K562 treated with DMSO at 1 percent for 12 hours (cell line): Measurements from ENCODE around the gene CRLF1. TPM values are rescaled to one million over a fixed set of nuclear protein-coding genes. Genes with fewer than 3 reads are reported as not detected.

Experiments used
- total RNA-seq: library from RNA; unstranded; fragments of 300-600 nt; gene quantifications from 2 replicates; pipeline ENCODE4 v1.2.3, GENCODE V29; 2022; ENCODE audit not compliant: insufficient read depth

The CRLF1 gene, protein sequence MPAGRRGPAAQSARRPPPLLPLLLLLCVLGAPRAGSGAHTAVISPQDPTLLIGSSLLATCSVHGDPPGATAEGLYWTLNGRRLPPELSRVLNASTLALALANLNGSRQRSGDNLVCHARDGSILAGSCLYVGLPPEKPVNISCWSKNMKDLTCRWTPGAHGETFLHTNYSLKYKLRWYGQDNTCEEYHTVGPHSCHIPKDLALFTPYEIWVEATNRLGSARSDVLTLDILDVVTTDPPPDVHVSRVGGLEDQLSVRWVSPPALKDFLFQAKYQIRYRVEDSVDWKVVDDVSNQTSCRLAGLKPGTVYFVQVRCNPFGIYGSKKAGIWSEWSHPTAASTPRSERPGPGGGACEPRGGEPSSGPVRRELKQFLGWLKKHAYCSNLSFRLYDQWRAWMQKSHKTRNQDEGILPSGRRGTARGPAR
- 3.0 and 3.1 TPM in 2 replicates for total RNA-seq

DNA sequence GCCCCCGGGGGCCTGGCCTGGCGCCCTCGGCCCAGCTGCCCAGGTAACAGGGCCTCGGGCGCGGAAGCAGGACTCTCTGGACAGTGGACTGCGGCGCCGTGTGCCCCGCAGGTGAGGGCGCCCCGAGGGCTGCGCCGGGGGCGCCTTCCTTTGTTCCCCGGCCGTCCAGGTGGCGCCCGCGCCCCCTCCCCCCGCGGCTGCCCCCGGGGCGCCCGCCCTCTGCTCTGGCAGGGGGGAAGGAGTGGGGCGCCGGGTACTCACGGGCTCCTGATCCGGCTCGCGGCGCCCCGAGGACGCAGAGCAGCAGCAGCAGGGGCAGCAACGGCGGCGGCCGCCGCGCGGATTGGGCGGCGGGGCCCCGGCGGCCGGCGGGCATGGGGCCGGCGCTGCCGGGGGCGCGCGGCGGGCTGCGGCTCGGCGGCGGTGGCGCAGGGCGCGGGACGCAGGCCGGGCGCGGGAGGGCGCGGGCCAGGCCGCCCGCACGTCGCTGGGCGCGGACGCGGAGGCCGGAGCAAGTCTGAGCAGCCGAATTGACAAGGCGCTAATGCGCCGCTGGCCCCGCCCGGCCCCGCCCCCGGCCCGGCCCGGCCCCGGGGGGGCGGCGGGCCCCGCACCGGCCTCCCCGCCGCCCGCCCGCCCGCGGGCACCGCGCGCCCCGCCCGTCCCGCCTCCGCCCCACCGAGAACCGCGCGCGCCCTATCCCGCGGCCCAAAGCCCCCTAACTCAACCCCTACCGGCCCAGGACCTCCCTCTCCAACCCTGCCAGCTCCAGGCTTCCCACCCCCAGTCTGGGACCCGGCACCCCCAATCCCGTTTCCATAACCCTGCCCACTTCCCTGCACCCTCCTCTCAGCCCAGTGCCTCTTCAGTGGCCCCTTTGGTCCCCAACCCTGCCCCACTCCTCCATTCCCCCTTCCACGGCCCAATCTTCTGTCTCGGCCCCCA is at the start of gene CRLF1:
Gene CRLF1 (minus strand): TSS at position 519 of the 945 bp plus-strand sequence. CDS start 143 bp downstream, at position 376.

DNA sequence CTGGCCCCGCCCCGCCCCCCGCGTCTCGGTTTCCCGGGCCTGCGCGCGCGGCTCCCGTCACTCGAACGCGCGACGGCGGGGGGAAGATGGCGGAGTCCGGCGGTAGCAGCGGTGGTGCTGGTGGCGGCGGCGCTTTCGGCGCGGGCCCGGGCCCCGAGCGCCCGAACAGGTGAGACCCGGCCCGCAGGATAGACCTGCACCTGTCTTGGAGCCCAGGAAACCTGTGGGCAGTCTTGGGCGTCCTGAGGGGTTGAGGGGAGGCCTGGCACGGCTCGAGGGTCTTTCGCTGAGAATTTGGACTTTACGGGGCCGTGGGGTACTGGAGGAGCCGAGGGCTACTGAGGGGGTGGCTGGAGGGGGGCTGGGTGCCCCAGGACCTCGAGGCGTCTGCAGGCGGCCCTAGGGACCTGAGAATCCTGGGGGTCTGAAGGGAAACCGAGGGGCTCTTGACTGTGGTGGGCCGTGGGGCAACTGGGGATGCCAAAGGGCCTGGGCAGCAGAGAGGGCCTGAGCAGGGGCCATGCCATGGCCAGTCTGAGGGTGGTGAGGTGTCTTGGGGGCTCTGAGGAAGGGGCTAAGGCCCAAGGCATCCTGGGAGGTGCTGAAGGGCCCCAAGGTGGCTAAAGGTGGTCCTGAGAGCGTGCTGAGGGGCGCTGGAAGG is 30.5 kb upstream of the CRLF1 start, which contains the start of gene KLHL26:
Gene KLHL26 (plus strand): TSS at position 60 of the 661 bp plus-strand sequence. CDS start 27 bp downstream, at position 87.

DNA sequence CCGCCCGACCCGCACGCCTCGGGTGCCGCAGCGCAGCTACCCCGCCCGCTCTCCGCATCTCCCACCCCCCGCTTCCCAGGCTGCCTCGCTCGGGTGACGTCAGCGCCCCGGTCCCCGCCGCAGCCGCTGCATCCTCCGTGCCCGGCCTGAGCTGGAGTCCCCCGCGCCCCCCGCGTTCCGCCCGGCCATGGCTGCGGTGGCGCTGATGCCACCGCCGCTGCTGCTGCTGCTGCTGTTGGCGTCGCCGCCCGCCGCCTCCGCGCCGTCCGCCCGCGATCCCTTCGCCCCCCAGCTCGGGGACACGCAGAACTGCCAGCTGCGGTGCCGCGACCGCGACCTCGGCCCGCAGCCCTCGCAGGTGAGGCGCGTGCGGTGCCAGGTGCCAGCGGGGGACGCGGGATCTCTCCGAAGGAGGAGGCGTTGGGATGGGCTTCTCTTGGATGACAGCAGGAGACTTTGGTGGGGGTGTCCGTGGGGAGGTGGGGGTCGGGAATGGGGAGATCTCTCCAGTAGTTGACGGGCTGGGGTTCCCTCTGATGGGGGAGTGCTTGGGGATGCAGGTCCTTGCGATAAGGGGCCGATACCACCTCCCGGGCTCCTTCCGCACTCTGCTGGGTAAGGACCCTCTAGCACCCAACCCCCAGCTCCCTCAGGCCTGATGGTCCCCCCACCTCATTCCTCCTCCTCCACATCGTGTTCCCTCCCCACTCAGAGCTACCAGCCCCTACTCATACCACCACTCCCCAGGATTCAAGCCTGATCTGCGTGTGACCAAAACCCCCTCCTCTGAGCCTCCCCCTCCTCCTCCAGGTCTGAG is 6.4 kb upstream of the CRLF1 start, which contains the start of gene TMEM59L:
Gene TMEM59L (plus strand): TSS at position 99 of the 817 bp plus-strand sequence. CDS start 89 bp downstream, at position 188.

DNA sequence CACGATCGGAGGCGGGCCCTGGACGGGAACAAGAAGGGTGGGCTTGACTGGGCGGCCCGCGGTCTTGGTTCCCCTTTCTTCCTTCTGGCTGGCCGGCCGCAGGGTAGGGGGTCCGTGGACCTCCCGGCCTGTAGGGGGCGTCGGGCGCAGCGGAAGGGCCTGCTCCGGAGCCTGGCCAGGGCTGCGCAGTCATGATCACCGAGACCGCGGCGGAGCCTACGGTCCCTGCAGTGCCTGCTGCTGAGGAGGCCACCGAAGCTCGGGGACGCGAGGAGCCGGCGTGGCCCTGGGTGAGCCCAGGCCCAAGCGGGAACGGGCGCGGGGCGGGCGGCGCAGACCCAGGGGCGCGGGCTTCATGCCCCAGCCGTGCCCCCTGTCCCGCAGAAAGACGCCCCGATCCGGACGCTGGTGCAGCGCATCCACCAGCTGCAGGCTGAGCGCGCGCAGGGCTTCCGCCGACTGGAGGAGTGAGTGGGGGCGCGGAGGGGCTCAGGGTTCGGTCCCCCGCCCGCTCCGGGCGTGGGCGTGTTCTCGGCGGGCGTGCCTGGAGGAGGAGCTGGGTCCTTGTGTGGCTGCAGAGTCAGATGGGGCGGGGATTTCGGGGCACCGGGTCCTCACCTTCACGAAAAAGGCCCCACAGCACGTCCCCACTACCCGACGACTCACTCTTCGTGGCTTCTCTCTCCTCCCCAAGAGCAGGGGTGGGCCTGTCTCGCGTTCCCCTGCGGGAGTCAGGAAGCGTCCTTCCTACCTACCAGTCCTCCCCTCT is 17.8 kb downstream of the CRLF1 start, which contains the start of gene REX1BD:
Gene REX1BD (plus strand): TSS at position 188 of the 769 bp plus-strand sequence. CDS start 4 bp downstream, at position 192.

DNA sequence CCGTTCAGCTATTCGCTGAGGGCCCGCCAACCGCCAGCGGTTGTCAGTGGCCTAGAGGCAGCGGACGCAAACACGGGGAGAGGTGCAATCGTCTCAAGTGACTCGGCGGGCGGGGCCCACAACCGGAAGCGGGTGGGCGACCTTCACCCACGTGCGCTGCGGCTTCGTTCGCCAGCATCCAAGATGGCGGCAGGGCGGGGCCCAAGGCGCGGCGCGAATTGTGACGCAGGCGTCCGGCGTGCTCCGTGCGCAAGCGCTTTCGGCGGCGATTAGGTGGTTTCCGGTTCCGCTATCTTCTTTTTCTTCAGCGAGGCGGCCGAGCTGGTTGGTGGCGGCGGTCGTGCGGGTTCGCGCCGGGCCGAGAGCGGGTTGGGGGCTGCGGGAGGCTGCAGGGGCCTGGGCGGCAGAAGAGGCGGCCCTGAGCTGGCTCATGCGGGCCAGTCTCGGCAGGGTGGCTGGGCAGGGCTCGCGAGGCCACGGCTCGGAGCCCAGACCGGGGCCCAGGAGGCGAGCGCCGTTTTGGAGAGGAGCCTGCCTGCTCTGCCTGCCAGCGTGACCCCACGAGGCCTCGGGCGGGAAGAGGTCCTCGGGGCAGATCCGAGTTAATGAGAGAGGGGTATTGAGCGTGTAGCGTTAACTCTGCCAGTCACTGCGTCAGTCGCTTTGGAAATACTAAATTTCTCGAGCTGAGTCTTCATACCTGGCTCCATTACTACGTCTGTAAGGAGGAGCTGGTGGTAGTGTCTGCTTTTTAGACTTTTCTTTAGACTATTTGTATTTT is 34.8 kb downstream of the CRLF1 start, which contains the start of gene UBA52:
Gene UBA52 (plus strand): TSS at position 294 of the 781 bp plus-strand sequence. CDS start 1,444 bp downstream, outside the sequence.

DNA sequence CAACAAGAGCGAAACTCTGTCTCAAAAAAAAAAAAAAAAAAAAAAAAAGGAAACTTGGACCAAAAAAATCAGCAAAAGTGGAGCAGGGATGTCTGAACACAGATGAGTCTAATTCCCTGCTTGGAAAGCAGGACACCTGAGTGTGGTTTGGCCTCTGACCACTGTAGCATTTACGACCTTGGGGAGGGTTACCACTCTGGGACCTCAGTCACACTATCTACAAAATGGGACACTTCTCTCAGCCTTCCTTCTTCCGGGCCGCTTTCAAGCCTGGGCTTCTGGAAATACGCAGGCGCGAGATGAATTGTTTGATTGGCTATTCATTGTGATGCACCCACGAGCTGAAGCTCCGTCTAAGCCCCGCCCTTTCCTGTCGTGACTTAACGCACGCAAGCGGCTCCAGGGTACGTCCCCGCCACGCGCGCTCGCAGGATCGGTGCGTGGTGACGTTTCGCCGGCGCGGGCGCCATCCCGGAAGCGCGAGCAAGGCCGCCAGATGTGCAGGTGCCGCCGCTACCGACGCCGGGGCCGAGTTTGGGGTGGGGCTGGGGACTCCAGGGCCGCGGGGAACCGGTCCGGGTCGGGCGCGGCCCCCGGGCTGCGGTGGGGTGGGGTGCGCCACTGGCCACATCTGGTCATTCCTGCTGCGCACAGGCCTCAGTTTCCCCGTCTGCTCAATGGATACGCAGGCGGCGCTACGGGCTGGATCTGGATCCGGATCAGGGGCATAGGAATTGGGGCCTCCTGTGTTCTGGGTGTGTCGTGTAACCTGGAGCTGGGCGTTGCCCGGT is 49.0 kb downstream of the CRLF1 start, which contains the start of gene KXD1:
Gene KXD1 (plus strand): TSS at position 460 of the 791 bp plus-strand sequence. CDS start 4,187 bp downstream, outside the sequence.

Other genes with a start within 250 kb of the CRLF1 start
- gene GDF15, start 220.6 kb downstream of the CRLF1 start, total RNA-seq = 360 and 415 TPM in 2 replicates
- gene LRRC25, start 209.2 kb downstream of the CRLF1 start, total RNA-seq = 3.1 and 3.3 TPM in 2 replicates
- 103 and 117 TPM in 2 replicates for gene SSBP4, start 187.4 kb downstream of the CRLF1 start, total RNA-seq
- gene ISYNA1, start 168.7 kb downstream of the CRLF1 start, total RNA-seq = 221 and 238 TPM in 2 replicates
- 8.9 and 15.6 TPM in 2 replicates for gene ELL, start 84.7 kb downstream of the CRLF1 start, total RNA-seq
- 233 and 342 TPM in 2 replicates for gene FKBP8, start 63.2 kb downstream of the CRLF1 start, total RNA-seq
- 129 and 146 TPM in 2 replicates for gene KXD1, start 48.9 kb downstream of the CRLF1 start, total RNA-seq
- gene UBA52, start 34.9 kb downstream of the CRLF1 start, total RNA-seq = 2,712 and 3,383 TPM in 2 replicates
- gene REX1BD, start 18.0 kb downstream of the CRLF1 start, total RNA-seq = 74.6 and 112 TPM in 2 replicates
- gene TMEM59L, start 6.1 kb upstream of the CRLF1 start, total RNA-seq = 0.74 TPM in 1 of 2 replicates, not detected in the other
- gene KLHL26, start 30.2 kb upstream of the CRLF1 start, total RNA-seq = 9.6 and 12.1 TPM in 2 replicates
- gene CRTC1, start 76.9 kb upstream of the CRLF1 start, total RNA-seq = 11.3 and 15.6 TPM in 2 replicates
- not detected in 2 replicates for gene COMP, start 184.5 kb upstream of the CRLF1 start, total RNA-seq
- gene UPF1, start 225.2 kb upstream of the CRLF1 start, total RNA-seq = 43.6 and 72.0 TPM in 2 replicates